OCI-M2 (cell line): Measurements from ENCODE around the gene HDGFL1.

ENCODE experiments used
- DNase-seq: peaks from one replicate; lab custom pipeline; 2025; ENCODE audit not compliant: unreplicated experiment; lab: John Stamatoyannopoulos, UW

The HDGFL1 gene

DNA sequence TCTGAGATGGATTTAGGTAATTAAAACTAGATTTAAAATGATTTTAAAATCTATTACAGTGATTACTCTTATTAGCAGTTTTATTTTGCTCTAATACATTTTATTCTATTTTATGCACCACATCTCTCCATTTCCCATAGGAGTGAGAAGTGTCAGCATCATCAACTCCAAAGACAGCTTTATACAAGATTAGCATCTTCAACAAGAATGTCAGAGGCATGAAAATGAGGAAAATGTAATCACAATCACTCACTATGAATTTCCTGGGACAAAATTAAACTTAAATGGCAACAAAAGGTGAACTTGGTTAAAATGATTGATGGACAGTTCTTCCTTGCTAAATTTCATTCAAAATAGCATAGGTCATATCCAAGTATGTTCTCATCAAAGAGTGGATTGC, 19.8 kb downstream of the HDGFL1 start:
- DNase-seq = no peak

- no peak for DNase-seq
Observed at GRCh38 chr6:22590423-22590822, 21.1 kb downstream of the HDGFL1 start.

DNA sequence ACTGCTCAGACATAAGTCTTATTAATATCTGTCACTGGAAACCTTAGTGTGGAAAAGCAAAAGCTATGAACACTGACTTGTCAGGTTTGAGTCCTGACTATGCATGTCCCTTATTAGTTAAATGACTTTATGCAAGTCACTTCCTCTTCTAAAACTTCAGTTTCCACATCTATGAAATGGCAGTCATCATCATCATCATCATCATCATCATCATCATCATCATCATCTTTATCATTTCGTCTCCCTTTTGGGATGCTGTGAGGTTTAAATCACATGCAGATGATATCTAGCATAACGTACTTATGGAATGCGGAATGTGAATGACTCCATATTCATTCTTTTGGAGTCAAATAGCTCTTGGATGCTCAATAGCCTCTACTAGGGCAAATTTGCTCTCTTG, 24.5 kb downstream of the HDGFL1 start:
- DNase-seq = no peak

- DNase-seq = no peak
Observed at GRCh38 chr6:22596011-22596410, 26.6 kb downstream of the HDGFL1 start.

GRCh38 chr6:22598339-22598738, 29.0 kb downstream of the HDGFL1 start:
- DNase-seq = no peak

DNA sequence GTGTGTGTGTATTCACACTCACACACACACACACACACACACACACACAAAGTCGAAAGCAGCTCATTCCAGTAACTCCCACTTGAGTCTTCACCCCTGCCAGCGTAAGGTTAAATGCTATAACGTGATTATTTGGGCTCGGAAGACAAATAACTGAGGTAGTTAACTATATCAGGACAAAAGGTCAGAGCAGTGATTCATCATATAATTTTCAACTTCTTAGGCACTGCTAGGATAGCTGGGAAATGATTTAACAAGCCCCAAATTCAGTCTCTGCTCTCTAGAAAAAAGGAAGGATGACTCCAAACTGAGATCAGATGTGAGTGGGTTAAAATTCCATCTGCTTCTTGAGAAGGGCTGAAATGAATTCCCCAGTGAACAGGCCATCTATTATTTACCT, 30.7 kb downstream of the HDGFL1 start:
- DNase-seq = no peak

- DNase-seq = no peak
Observed at GRCh38 chr6:22601984-22602383, 32.6 kb downstream of the HDGFL1 start.

- no peak for DNase-seq
Observed at GRCh38 chr6:22605736-22606135, 36.4 kb downstream of the HDGFL1 start.

DNA sequence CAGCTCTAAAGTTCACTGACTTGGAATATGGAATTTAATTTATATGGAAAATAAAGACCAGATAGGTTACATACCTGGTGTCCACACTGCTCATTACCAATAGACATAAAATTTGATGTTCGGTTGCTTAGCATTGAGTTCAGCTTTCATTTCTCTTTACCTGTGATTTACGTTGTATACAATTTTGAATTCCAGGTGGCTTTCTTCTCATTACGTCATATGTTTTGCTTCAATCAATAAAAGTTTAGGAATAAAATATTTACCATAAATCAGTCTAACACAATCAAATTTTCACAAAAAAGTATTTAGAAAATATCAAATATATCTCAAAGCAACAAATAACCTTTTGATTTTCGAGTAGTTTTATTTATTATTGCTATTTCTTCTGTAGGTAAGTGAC, 40.8 kb downstream of the HDGFL1 start:
- no peak for DNase-seq

- peak; percentile 54 for DNase-seq
Observed at GRCh38 chr6:22612236-22612635, 42.9 kb downstream of the HDGFL1 start.

- DNase-seq = no peak
Observed at GRCh38 chr6:22613051-22613450, 43.7 kb downstream of the HDGFL1 start.

DNA sequence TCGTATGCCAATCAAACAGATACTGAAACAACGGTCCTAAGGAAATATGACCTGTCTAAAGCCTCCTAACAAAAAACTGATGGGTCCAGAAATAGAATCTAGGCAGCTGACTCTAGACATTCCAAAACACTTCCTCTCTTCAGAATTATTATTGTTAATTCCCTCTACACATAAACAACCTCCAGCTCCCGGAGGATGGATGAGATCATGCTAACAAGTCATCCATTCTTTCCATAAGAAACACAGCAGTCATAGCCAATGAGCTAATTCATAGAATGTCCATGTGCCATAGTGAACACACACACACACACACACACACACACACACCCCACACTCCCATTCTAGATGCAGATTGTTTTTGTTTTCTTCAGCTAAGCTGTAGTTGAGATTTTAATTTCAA, 44.3 kb downstream of the HDGFL1 start:
- DNase-seq = no peak

- no peak for DNase-seq
Observed at GRCh38 chr6:22614547-22614946, 45.2 kb downstream of the HDGFL1 start.

DNA sequence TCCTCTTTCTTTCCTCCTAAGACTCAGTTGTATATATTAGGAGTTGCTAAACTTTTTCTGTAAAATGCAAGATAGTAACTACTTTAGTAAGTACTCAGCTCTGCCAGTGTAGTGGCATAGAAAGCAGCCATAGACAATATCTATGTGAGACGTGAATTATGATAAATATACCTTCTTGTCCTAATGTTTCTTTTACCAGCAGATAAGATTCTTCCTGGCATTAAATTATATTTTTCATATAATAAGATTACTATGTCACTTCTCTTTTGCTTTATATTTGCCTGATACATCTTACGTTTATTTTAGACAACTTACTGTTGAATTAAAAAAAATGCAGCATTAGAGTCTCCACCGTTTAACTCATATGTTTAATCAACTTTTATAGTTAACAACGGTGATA, 51.7 kb downstream of the HDGFL1 start:
- no peak for DNase-seq
